NCI-H128 (cell line): Measurements from ENCODE around the gene EDA.

Experiments used
- DNase-seq: peaks from one replicate; lab custom pipeline; 2025; ENCODE audit not compliant: unreplicated experiment; lab: John Stamatoyannopoulos, UW

Gene EDA

DNA sequence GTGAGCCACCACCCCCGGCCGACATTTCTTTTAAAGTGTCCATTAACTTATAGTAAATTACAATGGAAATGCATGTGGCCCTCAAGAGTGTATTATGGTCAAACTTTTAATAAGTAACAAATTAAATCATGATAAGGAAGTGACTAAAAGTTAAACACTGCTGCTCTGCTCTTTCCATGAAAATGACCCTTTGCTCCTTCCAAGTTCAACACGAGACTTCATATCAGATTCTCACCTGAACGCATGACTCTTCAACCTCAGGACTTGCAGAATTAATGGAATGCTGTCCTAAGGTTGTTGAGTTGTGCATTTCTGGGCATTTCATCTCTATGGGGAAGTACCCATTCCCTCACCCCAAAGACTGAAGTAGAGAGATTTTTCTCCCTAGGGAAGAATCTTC lies 406.7 kb downstream of the EDA start:
- DNase-seq = no peak

DNA sequence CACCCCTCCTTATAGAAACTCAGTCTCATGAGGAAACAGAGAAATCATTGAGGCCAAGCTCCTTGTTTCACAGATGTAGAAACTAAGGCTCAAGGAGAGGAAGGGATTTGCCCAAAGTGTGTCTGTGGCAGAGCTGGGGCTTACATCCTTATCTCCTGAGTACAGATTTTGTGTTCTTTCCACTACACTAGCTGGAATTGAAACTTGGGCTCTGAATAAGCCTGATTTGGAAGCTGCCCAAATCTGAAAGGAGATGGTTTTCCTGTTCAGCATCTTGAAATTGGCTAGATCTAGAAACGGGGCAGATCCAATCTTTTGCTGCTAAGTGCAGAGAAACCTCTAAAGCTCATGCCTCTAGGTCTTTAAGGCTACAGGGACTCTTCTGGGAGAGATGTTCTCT lies 409.6 kb downstream of the EDA start:
- no peak for DNase-seq

DNA sequence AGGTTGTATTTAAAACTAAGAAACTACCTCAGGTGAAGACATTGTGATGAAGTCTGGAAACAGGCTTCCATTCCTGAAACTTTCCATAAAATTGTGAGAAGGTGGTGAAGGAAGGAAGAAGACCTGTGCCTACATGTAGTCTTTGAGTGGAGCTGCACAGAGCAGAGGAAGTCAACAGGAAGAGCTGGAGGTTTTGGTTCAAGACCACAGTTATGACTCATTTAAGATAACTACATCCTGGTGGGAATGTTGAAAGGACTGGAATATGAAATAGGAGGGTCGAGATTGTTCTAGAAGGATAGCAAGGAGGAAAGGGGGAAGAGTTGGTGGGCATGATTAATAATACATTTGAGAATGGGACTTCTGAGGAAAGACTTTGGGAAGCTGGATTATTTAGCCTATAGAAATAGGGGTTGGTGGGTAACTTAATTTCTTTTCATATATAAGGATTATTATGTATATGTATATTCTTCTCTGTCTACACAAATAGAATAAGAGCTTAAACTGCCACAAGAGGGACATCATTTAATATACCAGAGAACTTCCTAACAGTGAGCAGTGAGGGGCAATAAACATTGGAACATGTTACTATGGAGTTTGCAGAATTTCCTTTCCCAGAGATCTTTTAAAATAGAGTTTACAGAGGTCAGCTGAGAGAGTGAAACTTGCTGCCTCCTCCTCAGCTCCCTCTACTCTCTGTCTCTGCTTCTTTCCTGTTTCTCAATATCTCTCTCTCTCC lies 410.4 kb downstream of the EDA start:
- no peak for DNase-seq

DNA sequence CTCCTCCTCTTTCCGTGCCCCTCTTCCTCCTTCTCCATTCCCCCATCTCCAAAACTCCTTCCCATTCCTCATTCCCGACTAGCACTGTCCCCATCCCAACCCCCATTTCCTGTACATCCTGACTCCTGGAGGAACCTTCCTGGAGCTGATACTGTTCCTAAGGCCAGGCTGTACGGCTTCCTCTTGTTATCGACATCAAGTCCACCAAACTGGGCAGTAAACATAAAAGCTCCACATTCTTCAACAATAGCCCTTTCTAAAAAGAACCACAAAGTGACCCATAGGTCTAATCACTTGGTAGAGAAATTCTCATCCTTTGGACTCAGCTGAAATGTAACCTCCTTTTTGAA lies 410.9 kb downstream of the EDA start:
- no peak for DNase-seq

DNA sequence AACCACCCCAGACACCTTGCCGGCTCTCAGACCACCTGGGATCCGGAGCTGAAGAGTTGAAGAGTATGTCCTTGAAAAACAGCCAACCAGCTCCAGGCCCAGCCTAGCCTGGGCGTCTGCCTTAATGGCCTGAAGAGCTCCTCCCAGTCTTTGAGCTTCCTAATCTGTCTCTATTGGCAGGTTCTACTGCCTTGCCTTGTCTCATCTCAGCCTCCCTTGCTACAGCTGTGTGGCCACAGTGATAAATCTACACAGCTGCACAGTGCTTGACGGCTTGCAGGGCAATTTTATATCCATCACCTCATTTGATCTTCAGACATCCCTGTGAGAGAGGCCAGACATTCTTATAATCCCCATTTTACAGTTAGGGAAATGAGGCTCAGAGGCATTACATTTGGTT lies 413.9 kb downstream of the EDA start:
- DNase-seq = no peak

DNA sequence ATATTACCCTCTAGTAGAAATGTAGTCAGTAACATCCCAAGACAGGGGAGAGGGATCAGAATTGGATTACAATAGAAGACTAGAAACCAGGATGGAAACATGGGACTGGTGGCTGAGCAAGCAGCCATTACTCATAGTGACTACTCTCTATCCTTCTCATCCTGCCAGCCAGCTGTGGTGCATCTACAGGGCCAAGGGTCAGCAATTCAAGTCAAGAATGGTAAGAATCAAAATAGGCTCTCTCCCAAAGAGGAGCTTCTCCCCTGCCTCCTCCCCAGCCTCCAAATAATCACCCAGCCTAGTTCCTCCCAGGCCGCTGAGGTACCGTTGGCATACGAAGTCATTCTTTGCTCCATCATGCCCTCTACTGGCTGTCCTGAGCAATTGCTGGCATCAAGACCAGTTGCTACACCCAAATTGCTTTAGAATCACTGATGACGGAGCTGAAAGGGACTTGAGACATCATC lies 414.4 kb downstream of the EDA start:
- no peak for DNase-seq

DNA sequence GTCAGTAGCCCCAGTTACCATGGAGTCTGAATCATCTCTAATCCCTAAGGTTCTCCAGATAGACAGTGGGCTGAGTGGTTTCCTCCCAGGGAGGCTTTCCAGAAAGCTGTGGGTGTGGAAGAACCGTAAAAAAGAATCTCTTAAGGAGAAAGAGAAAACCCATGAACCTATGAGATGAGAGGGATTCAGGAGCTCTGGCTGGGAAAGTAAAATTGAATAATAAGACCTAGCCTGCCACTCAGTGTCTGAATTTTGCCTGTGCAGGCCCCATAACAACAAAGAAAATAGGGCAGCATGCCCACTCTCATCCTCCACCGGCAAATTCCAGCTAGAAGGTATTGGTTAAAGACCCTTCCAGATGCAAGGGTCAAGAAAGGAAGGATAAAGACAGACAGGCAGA lies 416.9 kb downstream of the EDA start:
- DNase-seq = no peak

DNA sequence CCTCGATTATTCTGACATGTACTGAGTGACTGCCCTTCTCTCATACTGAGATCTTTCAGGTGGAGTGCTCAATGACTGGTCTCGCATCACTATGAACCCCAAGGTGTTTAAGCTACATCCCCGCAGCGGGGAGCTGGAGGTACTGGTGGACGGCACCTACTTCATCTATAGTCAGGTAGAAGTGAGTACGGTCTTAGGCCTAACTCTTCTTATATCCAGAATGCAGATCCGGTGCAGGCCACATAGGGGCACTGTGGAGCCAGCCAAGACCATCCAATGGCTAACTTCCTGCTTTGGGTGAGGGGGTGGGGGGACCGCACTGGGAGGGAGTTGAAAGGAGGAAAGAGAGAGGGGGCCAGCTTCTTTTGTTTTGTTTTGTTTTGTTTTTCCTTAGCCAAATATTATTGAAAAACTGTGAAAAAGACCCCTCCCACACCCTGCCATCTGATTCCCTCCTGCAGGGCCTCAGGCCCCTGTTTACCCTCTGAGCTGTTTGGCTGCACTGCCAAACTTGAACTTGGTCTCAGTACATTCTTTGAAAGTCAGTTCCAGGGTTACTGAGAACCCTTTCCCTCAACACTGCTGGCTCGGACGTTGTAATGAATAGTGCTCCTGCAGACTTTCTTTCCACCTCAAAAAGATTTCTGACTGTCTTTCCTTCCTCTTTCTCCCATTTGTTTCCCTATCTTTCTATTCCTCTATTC lies 417.6 kb downstream of the EDA start:
- DNase-seq = no peak

DNA sequence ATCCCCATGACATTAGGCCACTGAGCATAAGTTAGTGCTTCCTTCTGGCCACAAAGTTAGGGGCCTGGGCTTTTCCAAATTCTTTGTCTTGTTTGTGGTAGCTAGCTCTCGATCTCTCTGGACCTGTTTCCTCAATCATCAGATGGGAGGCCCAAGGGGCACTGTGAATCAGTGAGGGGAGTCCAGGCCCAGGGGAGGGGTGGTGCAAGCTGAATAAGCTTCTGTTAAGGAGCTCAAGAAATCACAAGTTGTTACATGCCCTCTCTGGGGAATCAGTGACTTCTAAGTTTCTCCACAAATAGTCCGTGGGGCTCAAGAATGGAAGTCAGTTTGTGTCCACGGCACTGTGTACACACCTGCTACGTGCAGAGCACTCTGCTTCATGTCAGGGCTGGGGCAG lies 418.7 kb downstream of the EDA start:
- DNase-seq = no peak

DNA sequence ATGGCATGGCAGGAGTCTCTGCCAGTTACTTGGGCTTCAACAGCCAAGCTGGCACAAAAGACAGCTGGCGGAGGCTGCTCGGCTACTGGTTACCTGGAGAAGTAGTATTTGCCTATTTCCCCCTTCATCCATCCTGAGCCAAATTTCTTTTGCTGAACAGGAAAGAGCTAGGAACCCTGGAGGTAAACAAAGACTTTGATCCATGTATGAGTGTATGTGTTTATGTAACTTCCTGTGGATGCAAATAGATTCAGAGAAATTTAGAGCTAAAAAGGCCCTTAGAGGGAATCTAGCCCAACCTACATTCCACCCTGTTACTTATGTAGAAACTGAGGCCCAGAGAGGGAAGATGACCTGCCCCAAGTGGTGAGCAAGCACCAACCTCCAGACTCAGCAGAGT lies 422.6 kb downstream of the EDA start:
- DNase-seq = no peak

DNA sequence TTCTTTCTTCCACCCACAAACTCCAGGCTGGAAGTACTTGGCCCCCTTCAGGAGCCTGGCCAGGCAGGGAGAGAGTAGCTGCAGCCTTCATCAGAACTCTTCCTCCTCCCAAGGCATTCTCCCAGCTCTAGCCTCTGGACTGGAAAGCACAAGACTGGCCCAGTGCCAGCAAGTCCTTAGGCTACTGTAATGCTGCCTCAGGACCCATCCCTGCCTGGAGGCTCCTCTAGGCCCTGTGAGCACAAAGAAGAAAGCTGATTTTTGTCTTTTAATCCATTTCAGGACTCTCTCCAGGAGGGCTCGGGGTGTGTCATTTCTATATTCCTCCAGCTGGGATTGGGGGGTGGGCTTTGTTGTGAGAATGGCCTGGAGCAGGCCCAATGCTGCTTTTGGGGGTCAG lies 423.0 kb downstream of the EDA start:
- no peak for DNase-seq

DNA sequence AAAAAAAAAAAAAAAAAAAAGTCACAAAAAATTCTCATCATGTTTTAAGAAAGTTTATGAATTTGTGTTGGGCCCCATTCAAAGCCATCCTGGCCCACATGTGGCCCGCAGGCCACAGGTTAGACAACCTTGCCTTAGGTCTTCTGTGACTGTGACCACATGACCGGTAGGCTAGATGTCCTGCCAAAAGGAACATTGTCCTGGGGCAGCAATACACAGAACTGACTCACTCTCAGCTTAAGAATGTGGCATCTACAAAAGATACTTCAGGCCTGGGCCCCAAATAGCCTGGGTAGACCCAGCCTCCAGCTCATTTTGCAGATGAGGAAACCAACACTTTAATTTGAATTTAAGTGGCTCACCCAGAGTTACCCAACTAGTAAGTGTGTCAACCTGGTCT lies 423.8 kb downstream of the EDA start:
- no peak for DNase-seq

DNA sequence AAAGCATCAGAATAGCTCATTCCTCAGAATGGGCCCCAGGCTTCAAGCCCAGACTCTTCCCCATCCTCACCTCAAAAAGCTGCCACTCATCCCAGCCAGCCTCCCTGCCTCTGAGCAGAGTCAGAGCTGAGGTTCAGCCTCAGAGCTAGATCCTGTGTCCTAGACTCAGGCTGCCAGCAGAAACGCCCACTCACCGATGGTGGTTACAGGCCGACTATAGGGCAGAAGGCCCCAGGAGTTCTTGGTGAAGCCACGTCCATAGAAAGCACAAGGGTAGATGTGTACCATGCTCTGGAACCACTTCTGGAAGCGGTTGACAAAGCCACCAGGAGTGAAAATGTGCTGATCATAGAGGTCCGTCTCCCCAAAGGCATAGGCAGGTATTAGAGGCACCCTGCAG lies 426.1 kb downstream of the EDA start:
- no peak for DNase-seq

DNA sequence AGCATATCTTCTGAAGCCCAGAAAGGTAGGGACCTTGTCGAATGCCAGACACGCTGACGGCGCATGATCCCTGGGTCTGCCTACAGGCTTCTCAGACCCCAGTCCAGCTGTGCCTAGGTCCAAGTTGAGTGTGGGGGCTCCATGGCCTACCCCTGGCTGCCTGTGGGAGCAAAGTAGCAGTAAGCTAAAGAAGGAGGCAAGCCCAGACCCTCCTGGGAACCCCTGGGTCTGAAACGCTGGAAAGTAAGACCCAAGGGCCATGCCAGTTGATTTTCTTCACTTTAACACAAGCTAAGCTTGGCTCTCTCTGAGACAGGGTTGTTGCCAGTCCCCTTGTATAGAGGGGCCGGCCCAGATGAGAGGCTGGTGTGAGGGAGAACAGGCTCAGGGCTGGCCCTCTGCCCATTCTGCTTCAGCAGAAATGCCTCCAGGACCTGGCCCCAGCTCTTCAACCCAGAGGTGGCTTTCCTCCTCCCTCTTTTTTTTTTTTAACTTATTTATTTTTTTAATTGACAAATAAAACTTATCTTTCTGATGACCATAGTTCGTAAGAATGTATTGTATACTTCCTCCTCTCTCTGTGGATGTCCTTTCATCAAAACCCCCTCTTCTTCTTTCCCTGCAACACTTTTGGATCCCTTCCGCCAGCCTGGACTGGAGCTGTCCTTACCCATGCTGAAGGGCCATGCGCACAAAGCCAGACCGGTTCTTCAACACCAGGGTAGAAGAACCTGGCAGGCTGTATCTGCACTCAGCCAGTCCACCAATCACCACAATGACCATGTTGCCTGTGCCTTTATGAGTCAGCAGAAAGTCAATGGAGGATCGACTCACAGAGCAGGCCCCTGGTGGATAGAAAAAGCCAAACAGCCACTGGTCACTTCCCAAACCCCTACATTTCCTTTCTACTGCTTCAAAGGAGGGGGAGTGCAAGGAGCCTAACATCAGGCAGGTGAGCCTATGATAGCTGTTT lies 426.8 kb downstream of the EDA start:
- DNase-seq = no peak

DNA sequence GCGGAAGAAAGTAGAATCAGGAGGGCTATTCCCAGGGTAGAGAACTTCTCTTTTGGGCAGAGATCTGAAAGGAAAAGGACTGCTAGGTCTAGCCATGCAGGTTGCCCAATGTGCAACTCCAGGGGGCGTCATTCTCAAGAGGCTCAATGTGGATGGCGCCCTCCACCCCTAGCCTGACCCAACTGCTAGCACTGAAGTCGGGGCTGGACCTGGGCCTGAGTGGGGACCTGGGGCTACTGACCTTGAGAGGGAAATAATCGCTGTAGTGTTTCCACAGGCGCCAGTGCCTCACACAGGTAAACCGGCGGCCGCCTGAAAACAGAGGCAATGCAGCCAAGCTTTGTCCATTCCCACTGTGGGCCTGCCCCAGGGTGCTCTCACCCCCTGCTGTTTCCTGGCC lies 427.8 kb downstream of the EDA start:
- DNase-seq = no peak

DNA sequence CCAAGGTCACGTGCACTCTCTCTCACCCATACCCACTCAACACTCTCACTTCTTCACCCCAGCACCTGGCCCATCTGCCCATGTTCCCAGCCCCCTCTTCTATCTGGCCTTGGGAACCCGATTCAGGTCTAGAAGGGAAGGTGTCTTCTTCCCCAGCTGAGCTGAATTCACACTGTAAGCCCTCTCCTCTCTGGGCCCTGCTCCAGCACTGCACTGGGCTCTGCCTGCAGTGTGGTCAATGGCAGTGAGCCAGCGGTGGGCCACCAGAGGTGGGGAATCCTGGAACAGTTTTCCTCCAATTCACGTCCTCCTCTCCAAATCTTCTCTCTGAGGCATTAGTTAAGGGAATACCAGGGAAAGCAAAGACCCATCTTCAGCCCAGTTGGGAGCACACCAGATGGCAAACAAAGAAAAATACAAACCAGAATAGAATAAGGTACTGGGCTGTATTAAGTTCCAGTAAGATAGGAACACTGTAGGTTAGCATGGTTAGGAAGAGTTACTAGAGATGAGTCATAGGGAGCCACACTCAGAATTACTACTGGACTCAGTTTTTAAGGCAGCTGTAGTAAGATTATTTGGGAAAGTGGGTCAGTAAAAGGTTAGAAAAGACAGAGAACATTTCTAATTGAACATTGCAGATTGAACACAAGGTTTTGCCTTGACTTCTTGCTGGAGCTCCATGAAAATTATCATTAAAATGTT lies 428.8 kb downstream of the EDA start:
- no peak for DNase-seq

DNA sequence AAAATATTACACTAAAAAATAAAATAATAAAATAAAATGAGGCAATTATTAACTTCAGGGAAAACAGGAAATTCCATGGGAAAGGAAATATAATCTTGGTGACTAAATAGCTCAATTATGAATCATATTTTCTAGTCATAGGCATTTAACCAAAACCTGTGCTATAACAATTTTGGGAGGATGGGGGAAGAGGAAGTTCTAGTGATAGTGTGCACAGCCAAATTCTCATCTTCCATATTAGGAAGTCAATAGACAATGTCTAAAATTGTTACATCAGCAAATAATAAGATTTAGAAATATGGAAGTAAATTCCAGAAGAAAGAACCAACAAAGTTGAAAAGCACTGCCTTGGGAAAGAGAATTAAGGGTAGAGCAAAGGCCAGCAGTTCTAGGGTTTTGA lies 431.1 kb downstream of the EDA start:
- DNase-seq = no peak

DNA sequence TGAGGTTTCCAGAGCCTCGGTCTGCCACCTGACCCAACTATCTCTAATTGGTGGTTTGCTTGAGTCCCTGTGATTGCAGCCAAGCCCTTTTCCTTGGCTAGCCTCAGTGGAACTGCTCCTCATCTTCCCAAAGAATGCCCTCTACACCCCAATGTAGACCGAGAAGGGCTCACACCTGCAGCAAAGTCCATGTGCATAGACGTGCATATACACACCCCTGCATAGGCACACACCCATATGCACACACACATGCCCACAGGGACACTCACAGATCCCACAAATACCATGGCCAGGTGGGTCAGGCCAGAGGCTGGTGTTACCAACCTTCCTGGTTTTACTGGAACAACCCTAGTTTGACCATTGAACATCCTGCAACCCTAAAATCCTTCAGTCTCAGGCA lies 433.5 kb downstream of the EDA start:
- DNase-seq = no peak

DNA sequence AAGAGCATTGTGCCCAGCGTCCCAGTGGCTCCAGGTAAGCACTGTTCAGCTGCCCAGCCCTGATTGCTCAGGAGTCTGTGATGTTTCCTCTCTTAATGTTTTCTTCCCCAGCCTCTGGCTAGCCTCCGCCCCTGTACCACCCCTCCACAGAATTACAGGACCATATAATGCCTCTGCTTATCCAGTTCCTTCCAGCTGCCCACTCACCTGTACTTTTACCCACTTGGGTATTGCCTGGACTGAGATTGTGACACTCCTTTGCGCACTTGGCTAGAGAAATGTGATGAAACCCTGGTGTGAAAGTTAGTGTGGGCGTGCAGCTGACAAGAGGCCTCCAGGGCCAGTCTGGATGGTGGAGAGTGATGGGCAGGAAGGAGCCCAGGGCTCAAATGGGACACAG lies 434.0 kb downstream of the EDA start, which contains the start of gene AWAT2:
AWAT2 (minus strand) TSS at position 14 of the 400 bp plus-strand sequence; CDS start at position 8, 6 bp downstream.
- DNase-seq = no peak

DNA sequence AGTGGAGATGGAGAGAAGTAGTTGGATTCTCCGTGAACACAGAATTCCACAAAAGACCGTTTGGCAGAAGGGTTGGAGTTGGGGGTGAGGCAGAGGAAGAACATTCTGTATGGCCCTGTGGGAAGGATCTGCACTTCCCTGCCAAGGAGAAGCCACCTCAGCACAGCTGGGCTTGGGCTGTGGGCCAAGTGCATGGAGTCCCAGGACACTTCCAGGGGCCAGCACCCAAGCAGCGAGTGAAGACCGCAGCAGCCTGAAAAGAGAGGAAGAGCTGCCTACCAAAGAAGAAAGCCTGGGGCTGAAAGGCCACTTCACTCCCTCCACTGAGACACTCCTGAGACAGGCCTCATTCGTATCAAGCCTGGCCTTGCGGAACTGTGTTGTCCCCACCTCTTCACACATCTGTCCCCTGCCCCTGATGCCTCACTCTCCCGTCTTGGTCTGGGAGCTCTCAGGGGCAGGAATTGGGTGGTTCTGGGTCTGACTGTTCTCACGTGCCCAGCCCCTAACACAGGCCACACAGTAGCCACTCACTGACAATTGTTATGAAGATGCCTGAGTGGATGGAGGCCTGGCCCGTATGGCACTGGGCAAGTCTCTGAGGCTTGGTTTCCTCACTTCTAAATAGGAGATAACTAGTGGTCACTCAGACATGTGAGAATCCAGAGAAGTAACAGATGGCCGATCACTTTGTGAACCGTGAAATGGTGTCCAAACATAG lies 437.1 kb downstream of the EDA start:
- DNase-seq = no peak
